SU-DHL-6 (cell line): Measurements from ENCODE around the gene CLDN3.

Experiments
- H2AFZ ChIP-seq: fragments of 200-600 bp; sonication (generic); 2 replicates; pipeline ENCODE4 v1.6.1; 2014; ENCODE audit warnings: low read depth, mild to moderate bottlenecking, moderate library complexity, mixed read lengths, antibody characterized with exemption, low read length; ENCODE audit not compliant: severe bottlenecking
- H3F3A ChIP-seq: fragments of 200-600 bp; shearing (Covaris generic); 2 replicates; pipeline ENCODE4 v1.6.0; 2016; ENCODE audit warnings: antibody characterized with exemption, mild to moderate bottlenecking; ENCODE audit not compliant: insufficient read depth
- H3K27ac ChIP-seq: fragments of 200-600 bp; sonication (generic); 2 replicates; pipeline ENCODE4 v1.5.1; 2016; ENCODE audit warnings: low read depth, mild to moderate bottlenecking, low read length, moderate library complexity, mixed read lengths
- H3K27me3 ChIP-seq: fragments of 200-600 bp; sonication (generic), shearing (Covaris generic); 2 replicates; pipeline ENCODE4 v1.6.0; 2014; ENCODE audit warnings: mild to moderate bottlenecking, low read length
- H3K36me3 ChIP-seq: fragments of 200-600 bp; sonication (generic); 2 replicates; pipeline ENCODE4 v1.6.1; 2014; ENCODE audit warnings: mild to moderate bottlenecking, low read length, mixed read lengths
- H3K4me2 ChIP-seq: fragments of 300-600, 200-600 bp; shearing (Covaris generic), sonication (generic); 2 replicates; pipeline ENCODE4 v1.6.0; 2014; ENCODE audit warnings: low read length, low read depth, mild to moderate bottlenecking; ENCODE audit not compliant: poor library complexity, severe bottlenecking
- H3K4me3 ChIP-seq: fragments of 200-600 bp; sonication (generic); 2 replicates; pipeline ENCODE4 v1.5.1; 2014; ENCODE audit warnings: antibody characterized with exemption, low read length, mild to moderate bottlenecking, mixed read lengths; ENCODE audit not compliant: insufficient read depth, poor library complexity, severe bottlenecking
- H3K79me2 ChIP-seq: fragments of 200-600 bp; sonication (generic); 2 replicates; pipeline ENCODE4 v1.6.1; 2014; ENCODE audit warnings: mild to moderate bottlenecking, low read length, moderate library complexity; ENCODE audit not compliant: insufficient read depth
- H3K9ac ChIP-seq: fragments of 200-600 bp; sonication (generic); 2 replicates; pipeline ENCODE4 v1.7.0; 2014; ENCODE audit warnings: mild to moderate bottlenecking, low read length
- H3K9me2 ChIP-seq: fragments of 200-600 bp; sonication (generic); replicated peaks from 2 replicates; pipeline ENCODE4 v1.6.1; 2014; ENCODE audit warnings: low read length; ENCODE audit not compliant: insufficient read depth
- H3K9me3 ChIP-seq: fragments of 200-600 bp; sonication (generic); 2 replicates; pipeline ENCODE4 v1.6.1; 2014; ENCODE audit warnings: low read length, mixed read lengths; ENCODE audit not compliant: insufficient read depth
- H4K20me1 ChIP-seq: fragments of 200-600 bp; sonication (generic); 2 replicates; pipeline ENCODE4 v1.6.1; 2014; ENCODE audit warnings: low read depth, mild to moderate bottlenecking, antibody characterized with exemption, low read length, moderate library complexity, mixed read lengths
- CTCF ChIP-seq: fragments of 200-600 bp; sonication (generic); IDR thresholded peaks from one replicate; pipeline ENCODE4 v1.5.1; 2017; ENCODE audit warnings: antibody characterized with exemption, mild to moderate bottlenecking, low read length, moderate library complexity; ENCODE audit not compliant: insufficient read depth, poor library complexity, severe bottlenecking
- EZH2phosphoT487 ChIP-seq: fragments of 200-600 bp; sonication (generic), shearing (Covaris generic); conservative IDR thresholded peaks from 2 replicates; pipeline ENCODE4 v1.6.1; 2018; ENCODE audit warnings: mild to moderate bottlenecking, antibody characterized with exemption, low read length, moderate library complexity, mixed read lengths

CLDN3 gene

DNA sequence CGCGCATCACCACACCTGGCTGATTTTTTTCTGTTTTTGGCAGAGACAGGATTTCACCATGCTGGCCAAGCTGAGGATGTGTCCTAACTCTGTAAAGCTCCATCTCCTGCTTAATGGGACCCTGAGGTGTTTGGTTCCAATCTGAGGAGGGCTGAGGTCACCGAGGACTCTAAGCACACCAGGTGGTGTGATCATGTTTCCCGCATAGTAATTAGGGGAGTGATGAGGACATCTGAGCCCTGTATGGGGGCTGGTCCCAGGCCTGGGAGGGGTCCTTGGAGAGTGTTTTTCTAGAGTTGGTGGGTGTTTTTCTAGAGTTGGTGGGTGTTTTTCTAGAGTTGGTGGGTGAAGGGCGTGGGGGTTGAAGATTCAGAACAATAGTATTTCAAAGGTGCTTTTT lies 28.5 kb downstream of the CLDN3 start:
- TF ChIP-seq EZH2phosphoT487 (no peak), CTCF (no peak)

GRCh38 chr7:73740771-73741170 lies 29.3 kb downstream of the CLDN3 start:
- Histone ChIP-seq H3K4me3 (no peak overlapping the region), H3K4me2 (no peak overlapping the region), H3K36me3 (no peaks in the 10 kb centered on the region), H4K20me1 (0 out of 2 replicates have a peak, but pooled peaks cover 3% of the 10 kb centered on the region), H3K27ac (no peak overlapping the region), H3F3A (no peaks in the 10 kb centered on the region), H3K9ac (no peak overlapping the region), H3K9me3 (no peaks in the 10 kb centered on the region), H3K9me2 (no peaks in the 10 kb centered on the region), H2AFZ (no peak overlapping the region), H3K79me2 (peaks cover 9% of the 10 kb centered on the region; the same call in 1 of the 2 replicates), H3K27me3 (no peaks in the 10 kb centered on the region)
- TF ChIP-seq CTCF = no peak
- no peak for TF ChIP-seq EZH2phosphoT487

More for the DNA sequence above, 28.5 kb downstream of the CLDN3 start:
- Histone ChIP-seq H3K9me3 (no peaks in the 10 kb centered on the region), H3K27me3 (no peaks in the 10 kb centered on the region), H3K79me2 (peaks cover 9% of the 10 kb centered on the region; the same call in 1 of the 2 replicates), H3K27ac (no peak overlapping the region), H2AFZ (no peak overlapping the region), H4K20me1 (0 out of 2 replicates have a peak, but pooled peaks cover 3% of the 10 kb centered on the region), H3K4me3 (no peak overlapping the region), H3F3A (no peaks in the 10 kb centered on the region), H3K36me3 (no peaks in the 10 kb centered on the region), H3K9me2 (no peaks in the 10 kb centered on the region), H3K9ac (no peak overlapping the region), H3K4me2 (no peak overlapping the region)

GRCh38 chr7:73740212-73740611 lies 29.9 kb downstream of the CLDN3 start:
- no peak overlapping the region for H3K4me2 ChIP-seq
- no peak overlapping the region for H3K4me3 ChIP-seq
- no peak overlapping the region for H2AFZ ChIP-seq
- TF ChIP-seq EZH2phosphoT487 (no peak), CTCF (no peak)
- H4K20me1 ChIP-seq = 0 out of 2 replicates have a peak, but pooled peaks cover 3% of the 10 kb centered on the region
- H3K27me3 ChIP-seq = no peaks in the 10 kb centered on the region
- H3K9me3 ChIP-seq = no peaks in the 10 kb centered on the region
- no peak overlapping the region for H3K9ac ChIP-seq
- H3K9me2 ChIP-seq = no peaks in the 10 kb centered on the region
- H3K27ac ChIP-seq = no peak overlapping the region
- H3K79me2 ChIP-seq = peaks cover 9% of the 10 kb centered on the region; the same call in 1 of the 2 replicates
- H3F3A ChIP-seq = 0 out of 2 replicates have a peak, but pooled peaks cover under 1% of the 10 kb centered on the region
- H3K36me3 ChIP-seq = no peaks in the 10 kb centered on the region
